T-helper 2 cell (primary cell): ENCODE results near the gene AGPAT4.
"Not testable (repeated sequence)": the region's sequence is repeated elsewhere in the genome, so short reads cannot be mapped to it uniquely, and the experiment has no call there.

Source experiments
- DNase-seq, 5 experiments: peaks; one replicate each; pipeline versions ENCODE4 v3.0.0 to v3.0.0-alpha.2; 2012 to 2022

AGPAT4 gene

DNA sequence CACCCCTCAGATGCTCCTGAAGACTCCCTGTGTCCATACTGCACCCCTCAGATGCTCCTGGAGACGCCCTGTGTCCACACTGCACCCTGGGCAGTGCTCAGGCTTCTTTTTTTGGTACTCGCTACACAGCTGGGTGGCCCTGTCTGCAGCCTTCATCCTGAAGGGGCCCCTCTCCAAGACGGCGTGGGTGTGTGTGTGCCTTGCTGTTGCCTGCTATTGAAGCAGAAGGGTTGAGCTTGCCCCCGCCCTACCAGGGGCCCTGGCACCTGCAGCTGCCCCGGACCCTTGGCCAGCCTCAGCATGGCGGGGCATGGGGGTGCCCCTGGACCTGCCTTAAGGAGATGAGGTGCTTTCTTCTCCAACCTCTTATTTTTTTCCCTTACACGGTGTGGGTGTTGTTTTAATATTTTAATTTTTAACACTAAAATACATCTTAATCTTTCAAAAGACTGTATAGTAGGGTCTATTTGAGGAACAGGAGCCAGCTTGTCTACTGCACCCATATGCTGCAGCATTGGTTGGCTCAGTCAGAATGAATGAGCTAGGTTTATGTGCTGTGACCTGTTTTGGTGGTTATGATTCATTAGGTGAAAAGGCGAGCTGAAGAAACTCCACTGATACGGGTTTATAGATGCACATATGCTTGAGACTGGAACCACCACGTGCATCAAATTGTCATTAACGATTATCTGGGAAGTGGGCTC, 135.9 kb downstream of the AGPAT4 start:
- DNase-seq: no peak

DNA sequence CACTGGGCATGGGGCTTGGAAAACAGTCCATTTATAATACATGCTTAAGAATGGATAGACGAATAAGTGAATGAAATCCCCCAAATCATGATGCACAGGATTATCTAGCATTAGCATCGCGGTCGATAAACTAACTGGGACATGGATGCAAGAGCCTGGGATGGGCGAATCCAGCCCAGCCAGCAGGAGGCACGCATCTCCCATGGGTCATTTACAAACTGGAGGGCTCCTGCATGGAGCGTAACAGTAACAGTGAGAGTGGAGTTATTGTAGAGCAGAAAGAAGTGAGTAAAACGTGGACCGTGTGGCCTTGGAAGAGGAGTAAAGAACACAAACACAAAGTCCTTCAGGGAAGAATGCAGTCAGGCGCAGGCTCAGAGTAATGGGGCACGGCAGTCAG, 136.5 kb downstream of the AGPAT4 start:
- DNase-seq: no peak

DNA sequence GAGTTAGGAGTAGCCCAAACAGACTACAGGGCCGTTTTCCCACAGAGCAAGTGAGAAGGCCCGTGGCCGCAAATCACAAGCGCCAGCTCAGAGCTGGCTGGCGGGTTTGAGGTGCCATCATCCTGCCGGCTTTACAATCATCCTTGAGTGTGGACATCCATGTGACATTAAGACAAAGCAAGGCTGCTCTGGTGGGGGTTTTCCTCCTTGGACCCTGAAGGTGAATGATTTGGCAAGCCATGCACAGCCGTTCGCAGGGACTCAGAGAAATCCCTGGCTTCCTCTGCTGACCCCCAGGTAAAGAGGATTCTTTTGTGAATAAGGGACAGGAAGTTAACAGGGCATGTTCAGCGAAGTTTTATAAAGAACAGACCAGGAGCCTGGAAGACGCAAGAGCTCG, 137.2 kb downstream of the AGPAT4 start:
- DNase-seq: no peak

DNA sequence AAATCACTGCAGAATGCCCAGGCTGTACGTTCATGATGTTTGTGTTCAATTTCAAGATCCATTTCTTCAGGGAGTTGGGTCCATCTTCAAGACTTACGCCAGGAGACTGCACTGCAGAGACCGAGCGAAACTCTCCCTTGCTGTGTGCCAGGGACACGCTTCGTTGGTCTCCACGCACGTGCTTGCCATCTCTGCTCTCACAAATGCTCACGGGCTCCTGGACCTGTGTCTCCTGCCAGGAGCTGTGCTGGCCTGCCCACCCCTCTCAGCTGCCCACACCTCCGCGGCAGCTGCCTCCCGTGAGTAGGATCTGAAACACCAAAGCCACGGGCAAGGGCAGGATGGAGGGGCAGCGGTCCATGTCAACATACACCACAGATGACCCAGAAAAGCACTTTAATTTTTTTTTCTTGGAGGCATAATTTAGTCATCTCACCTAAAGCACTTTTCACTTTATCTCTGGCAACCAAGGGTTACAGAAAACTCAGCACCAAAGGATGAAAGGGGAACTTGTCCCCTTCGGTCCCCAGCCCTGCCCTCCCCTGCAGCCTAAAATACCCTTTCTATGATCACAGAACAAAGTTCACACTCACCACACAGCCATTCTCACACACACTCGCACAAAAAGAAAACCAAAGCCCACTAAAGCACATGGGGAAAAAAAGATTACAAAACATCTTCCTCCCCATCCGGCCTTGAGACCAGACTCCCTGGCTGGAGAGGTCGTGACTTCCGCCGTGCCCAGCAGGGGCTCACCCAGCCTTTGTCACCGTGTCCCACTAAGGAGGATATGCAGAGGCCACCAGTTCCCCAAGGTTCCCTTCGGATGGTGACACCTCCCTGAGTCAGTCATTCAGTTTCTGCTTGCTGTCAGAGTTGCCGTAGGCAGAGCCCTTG, 137.9 kb downstream of the AGPAT4 start:
- DNase-seq: no peak

DNA sequence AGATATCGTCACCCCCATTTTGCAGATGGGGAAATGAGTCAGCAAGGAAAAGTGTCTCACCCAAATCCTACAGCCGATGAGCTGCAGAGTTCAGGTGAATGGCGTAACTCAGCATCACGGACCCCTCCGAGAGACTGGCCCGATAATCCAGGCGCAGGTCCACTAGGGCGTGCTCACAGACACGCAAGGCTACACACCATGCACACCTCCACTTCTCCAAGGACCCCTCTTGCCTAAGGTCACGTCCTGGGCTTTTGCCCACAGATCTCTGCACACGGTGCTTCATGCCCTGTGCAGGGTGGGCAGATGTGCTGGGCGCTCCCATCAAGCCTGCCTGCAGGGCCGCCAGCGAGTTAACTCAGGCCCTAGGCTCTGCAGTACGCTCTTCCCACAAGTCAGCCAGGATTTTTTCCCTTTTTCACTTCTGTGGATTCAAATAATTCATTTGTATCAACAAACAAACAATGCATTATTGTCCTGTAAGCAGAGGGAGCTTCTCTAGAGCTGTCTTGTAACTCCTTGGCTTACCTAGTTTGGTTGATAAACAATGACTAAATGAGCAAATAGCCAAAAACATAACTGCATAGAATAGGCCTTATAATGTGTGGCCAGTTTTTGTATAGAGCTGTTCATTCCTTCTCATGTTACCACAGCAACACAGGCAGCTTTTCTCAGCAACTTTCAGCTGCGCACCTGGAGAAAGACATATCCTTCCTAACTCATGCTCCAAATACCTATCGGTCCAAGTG, 139.1 kb downstream of the AGPAT4 start:
- no peak for DNase-seq

DNA sequence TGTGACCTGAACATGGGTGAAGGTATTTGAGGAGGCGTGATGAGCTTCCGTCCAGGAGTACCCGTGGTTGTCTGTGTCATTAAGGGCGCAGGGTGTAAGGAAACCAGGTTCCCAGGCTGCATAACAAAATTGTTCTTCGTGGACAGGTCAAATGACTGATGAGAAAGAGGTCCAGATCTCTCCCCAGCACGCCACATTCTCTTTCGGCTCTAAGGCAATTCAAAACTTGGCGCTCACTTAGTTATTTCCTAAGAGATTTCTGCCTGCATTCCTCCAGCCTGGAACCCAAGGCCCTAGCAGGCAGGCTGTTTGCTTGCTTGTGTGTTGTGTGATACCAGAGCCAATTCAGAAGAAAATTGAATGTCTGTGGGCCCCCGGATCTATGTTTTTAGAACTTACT, 139.9 kb downstream of the AGPAT4 start:
- DNase-seq: no peak

DNA sequence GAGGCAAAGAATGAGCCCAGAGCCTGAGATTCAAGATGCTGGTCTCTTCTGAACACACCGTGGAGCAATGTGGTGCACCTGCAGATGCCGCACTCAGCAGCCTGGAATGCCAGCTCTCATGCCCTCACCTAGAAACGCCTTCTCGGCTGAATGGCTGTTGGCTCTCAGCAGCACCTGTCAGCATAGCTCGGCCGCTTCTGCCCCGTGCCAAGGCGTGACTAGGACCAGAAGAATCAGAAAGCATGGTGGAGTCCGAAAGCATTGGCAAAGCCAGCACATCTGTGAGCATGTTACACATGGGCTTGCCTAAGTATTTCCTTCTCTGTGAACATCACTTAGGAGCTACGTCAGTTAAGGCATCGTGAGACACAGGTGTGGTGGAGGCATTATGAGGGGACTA, 141.5 kb downstream of the AGPAT4 start:
- no peak for DNase-seq

DNA sequence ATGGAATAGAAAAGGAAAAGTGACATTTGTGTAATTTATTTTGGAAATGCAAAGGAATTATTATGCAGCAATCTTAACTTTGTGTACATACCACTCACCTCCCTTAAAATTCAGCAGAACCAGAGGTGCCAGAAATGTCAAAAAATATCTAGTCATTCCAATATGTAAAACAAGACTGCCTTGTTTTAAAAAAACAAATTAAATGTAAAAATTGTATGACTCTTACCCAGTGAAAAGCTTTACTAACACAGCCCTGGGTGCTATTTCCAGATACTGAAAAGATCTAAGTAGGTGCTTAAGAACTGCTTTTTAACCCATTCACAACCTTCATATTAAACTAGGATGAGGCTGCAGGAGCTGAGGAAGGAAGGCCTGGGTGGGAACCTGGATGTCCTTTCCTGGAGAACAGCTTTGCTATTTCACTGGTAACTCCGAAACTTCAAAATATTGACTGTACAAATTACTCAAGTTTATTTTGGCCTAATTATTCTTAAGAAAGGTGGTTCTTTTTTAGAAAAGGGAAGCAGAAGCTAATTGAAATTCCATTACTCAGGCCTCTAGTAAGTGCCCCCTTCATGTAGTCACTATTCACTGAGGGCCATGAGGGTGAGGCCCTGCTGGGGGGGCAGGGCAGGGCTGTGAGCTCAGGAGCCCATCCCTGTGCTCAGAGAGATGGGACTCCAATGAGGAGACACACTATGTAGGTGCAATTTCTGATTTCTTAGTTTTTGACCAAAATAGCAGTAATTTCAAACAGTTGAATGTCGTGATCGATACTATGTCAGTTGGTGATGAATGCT, 142.7 kb downstream of the AGPAT4 start:
- no peak for DNase-seq

DNA sequence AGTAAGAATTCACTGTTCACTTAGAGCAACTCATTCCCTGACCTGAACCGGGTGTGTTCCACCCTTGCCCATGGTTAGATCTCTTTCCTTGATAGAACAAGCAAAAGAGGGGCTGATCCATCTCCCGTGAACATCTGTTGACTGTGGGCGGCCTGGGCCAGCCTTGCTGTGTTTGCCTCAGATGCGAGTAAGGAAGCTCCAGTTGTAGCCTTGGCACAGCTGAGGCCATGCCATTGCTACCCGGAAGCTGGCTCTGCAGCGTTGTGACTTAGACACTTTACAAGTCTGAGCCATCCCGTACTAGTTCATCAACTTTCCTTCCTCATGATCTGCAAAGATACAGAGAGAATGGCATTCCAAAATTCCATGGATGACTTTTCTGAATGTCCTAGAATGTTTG, 143.3 kb downstream of the AGPAT4 start:
- no peak for DNase-seq

DNA sequence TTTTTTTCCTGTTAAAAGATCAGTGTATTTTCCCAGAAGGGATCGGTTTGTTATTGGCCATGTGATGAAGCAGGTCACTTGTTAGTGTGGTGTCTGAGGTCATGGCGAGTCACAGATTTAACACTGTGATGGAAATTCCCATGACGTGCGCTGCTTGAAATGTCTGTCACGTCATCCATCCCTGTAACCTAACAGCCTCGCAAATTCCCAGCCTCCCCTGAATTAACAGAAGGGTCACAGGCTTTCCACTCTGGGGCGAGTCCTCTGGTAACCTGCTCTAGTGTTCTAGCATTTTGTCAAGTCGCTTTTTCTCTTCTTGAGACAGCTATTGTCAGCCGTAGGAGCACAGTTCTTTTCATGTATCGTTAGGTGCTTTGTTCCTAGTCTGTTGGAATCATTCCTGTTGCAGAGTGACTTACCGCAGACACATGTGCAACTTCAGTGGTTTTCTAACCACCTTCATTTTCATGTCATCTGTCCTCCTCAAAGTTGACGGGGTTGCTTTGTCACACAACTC, 145.1 kb downstream of the AGPAT4 start:
- DNase-seq: peak in 2 of 5 experiments; percentile 10 to 38

DNA sequence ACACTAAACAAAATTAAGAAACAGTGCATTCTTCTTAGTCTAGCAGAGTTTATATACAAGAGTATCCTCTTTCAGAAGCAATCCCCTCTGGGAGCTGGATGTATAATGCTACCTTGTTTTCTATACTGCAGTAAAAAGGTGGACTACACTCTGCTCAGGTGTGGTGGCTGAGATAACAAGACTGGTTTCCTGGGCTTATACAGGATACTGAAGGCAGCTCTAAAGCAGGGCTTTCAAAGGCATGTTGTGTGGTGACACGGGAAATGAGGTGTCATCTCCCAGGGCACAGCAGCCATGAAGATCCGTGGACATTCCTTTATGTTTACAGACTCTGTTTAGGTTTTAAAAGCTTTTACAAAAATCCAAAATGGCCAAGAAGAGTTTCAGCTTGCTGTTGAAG, 145.6 kb downstream of the AGPAT4 start:
- DNase-seq: no peak

DNA sequence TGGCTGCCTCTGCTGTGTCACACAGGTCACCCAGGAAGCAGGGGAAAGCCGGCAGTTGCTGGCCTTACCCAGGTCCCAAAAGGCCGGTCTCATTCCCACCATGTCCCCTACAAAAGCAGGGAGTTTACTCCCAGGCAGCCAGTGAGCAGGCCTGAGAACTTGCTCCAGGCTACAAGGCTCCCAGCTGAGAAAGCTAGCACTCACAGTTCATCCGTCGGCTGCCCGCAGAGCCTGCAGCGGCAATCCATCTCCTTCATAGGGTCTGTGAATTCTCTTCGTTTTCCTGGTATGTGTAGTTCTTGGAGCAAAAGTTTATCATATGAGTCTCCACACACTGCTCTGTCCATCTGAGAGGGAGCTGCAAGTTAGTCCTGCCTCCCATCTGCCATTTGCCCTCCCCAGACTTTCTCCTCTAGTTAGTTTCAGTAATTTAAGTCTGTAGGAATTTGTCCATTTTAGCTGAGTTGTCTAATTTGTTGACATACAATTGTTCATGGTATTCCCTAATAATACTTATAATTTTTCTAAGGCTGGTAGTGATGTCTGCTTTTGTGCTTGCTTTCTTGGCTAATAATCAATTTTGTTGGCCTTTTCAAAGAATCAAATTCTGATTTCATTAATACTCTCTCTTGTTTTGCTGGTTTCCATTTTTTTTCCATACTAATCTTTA, 146.7 kb downstream of the AGPAT4 start:
- DNase-seq: no peak

DNA sequence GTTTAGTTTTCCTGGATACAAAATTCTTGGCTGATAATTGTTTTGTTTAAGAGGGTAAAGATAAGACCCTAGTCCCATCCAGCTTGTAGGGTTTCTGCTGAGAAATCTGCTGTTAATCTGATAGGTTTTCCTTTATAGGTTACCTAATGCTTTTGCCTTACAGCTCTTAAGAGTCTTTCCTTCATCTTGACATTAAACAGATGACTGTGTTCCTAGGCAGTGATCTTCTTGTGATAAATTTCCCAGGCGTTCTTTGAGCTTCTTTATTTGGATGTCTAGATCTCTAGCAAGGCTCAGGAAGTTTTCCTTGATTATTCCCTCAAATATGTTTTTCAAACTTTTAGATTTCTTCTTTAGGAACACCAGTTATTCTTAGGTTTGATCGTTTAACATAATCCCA, 148.3 kb downstream of the AGPAT4 start:
- no peak for DNase-seq

DNA sequence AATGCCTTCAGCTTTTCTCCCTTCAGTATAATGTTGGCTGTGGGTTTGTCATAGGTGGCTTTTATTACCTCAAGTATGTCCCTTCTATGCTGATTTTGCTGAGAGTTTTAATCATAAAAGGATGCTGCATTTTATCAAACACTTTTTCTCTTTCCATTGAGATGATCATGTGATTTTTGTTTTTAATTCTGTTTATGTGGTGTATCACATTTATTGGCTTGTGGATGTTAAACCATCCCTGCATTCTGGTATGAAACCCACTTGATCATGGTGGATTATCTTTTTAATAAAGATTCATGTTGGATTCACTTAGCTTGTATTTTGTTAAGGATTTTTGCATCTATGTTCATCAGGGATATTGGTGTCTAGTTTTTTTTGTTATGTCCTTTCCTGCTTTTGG, 150.5 kb downstream of the AGPAT4 start:
- not testable (repeated sequence) for DNase-seq

DNA sequence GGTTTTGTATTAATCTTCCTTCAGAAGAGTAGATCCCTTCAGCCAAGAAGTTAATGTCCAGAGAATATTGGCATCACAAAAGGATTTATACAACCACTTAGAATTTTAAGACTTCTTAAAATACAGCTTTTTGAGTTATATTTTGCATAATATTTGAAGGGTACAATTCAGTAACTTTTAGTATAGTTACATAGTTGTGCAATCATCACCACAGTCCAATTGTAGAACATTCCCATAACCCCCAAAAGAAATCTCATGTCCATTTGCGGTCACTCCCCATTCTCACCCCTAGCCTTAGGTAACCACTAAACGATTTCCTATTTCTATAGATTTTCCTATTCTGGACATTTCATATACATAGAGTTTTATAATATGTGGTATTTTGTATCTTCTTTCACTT, 155.9 kb downstream of the AGPAT4 start:
- DNase-seq: no peak

DNA sequence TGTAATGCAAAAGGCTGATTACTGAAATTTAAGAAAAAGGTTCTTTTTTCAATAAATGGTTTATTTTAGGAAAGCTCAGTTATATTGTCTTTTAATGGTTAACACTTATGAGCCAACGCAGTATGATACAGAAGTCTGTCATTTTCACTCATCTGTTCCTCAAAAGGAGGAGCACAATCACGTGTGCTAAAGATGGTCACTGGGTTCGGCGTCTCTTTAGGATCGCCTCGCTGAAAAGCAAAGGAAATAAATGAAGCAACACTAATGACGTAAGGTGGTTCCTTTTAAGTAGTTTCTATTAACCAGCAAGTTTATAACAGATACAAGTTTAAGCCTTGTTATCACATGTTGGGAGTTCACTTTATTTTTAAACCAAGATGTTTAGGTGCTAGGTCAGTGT, 156.6 kb downstream of the AGPAT4 start:
- no peak for DNase-seq

DNA sequence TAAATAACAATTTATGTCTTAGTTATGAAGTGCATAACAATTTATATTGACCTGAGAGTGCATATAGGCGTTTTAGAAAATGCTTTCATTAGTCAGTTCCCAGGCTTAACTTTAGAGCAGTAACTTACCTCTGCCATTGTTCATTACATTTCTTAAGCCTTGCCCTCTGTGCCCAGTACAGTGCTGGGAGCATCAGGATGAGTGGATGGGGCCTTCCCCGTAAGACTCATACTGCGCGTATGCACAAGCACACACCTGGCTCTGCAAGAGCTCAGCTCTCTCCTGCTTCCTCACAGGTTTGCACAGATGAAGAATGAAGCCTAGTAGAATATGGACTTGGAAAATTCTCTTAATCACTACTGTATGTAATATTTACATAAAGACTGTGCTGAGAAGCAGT, 157.3 kb downstream of the AGPAT4 start:
- no peak for DNase-seq

DNA sequence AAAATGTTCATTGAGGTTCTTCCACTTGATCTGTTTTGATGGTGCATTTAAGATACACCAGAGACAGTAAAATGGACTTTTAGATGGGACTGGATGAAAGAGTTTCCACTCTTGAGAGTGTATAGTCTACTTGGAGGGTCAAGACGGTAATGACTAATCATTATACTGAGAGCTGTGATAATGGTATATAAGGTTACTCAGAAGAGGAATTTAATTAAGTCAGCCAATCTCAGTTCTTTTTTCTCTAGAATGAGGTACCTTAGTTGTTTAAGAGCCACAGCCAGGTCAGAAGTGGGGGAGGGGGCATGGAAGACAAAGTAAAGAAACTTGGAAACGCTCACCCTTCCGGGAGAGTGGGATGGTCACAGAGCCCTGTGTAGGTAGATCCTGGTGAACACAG, 158.4 kb downstream of the AGPAT4 start:
- DNase-seq: no peak

DNA sequence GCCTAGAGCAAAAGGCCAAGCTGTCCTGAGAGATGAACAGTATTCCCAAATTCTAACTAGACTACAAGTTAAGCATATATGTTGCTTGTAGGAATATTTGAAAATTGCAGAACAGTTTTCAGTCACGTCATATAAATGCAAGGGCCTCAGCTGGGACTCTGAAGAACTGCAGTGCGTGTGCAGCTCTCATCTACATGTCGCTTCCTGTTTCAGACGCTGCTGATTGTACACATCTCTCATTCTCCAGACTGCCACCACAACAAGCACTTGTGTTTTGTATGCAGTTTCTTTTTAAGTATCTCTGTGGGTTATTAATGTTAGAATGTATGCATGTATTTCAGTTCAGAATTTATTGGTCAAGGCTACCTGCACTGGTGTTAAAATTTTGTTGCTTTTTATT, 162.6 kb downstream of the AGPAT4 start:
- peak in 1 of 5 experiments; percentile 91 for DNase-seq

DNA sequence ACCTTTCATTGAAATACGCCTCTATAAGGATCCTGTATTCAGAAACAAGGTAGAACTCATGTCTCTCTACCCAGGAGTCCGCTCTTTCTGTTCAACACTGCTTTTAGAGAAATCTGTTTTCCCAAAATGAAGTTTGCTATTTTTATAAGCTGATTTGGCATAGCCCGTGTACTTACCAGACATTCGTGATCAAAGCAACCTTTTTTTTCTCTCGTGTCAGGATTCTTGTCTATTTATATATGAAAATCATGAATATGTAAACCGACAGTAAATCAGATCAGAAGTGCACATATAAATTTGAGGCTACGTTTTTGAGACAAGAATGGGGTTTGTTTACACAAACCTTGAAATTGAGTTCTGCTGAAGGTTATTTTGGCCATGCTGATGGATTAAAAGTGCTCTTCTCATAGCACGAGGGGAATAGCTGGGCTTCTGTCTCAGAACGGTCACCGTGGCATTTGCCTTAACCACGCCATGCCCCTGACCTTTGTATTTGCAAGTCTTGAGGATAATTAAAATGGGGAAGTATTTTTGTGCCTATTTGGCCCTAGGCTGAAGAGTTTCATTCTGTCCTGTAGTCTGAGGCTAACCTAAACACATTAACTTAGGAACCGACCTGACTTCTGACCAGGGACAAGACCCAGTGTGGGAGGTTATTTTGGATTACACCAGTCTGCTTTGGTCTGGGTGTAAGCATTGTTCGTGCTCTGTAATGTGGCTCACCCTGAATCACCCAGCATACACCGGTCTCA, 163.7 kb downstream of the AGPAT4 start:
- no peak for DNase-seq

DNA sequence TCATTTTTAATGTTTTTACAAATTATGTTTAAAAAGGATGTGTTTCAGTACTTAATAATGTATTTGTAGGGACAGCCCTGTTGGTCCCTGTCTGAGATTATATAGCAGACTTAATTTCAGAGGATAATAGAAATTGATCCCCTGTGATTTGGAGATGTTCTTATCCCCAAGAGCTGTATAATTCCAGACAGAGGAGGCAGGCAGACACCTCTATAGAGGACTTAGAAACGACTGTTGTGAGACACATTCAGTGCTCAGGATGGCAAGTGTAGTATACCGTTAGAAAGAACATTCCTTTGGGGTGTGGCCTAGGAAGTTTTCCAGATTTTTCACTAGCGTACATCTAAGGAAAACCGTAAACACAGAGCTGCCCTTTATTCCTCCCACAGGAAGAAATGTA, 164.5 kb downstream of the AGPAT4 start:
- no peak for DNase-seq
